Measurements from ENCODE around the gene ADAT3.

GRCh38 chr19:1912760-1913505, 7.7 kb downstream of the ADAT3 start:
- no peak for TF ChIP-seq CTCF (IDR thresholded peaks at IDR 0.05)
- no peak for TF ChIP-seq POLR2A (IDR thresholded peaks at IDR 0.05)
